GM12878 (cell line): ENCODE results near the gene CPEB3. TPM values are rescaled to one million over a fixed set of nuclear protein-coding genes. Genes with fewer than 3 reads are reported as not detected.

Source experiments
- ASH2L ChIP-seq: fragments of 300-600, 200-600 bp; sonication (generic); IDR thresholded peaks from 2 replicates; pipeline ENCODE4 v1.6.1; 2017; ENCODE audit warnings: low read depth, mild to moderate bottlenecking, borderline replicate concordance
- ATF7 ChIP-seq: fragments of 450-650 bp; IDR thresholded peaks from 2 replicates; pipeline ENCODE4 v1.6.1; 2016; ENCODE audit warnings: low read depth, mild to moderate bottlenecking
- CBX5 ChIP-seq: sonication (generic); IDR thresholded peaks from 2 replicates; pipeline ENCODE4 v1.6.1; 2016; ENCODE audit warnings: low read depth, moderate library complexity, mild to moderate bottlenecking, inconsistent platforms
- CHD2 ChIP-seq: IDR thresholded peaks from 2 replicates; pipeline ENCODE4 v1.6.1; 2011; ENCODE audit warnings: low read depth, low read length, improper control_type of control experiment, borderline replicate concordance
- CREM ChIP-seq: IDR thresholded peaks from 2 replicates; pipeline ENCODE4 v1.6.1; 2014; ENCODE audit warnings: antibody characterized with exemption, low read depth
- ETV6 ChIP-seq, 2 experiments: fragments of 450-650 bp in 1 of 2; IDR thresholded peaks in 1 of 2; conservative IDR thresholded peaks in 1 of 2; 2 replicates each; pipeline ENCODE4 v1.6.1; 2014; ENCODE audit warnings: antibody characterized with exemption in 1 of 2, borderline replicate concordance in 1 of 2, low read depth in 1 of 2, mild to moderate bottlenecking in 1 of 2, moderate library complexity in 1 of 2
- FOXK2 ChIP-seq: fragments of 450-650 bp; IDR thresholded peaks from 2 replicates; pipeline ENCODE4 v1.6.1; 2017; ENCODE audit warnings: mild to moderate bottlenecking, moderate library complexity
- GATAD2B ChIP-seq: fragments of 450-650 bp; conservative IDR thresholded peaks from 2 replicates; pipeline ENCODE4 v1.6.1; 2017; ENCODE audit warnings: low read depth, mild to moderate bottlenecking, moderate library complexity
- MTA3 ChIP-seq: IDR thresholded peaks from 2 replicates; pipeline ENCODE4 v1.6.1; 2012; ENCODE audit warnings: low read length, inconsistent platforms, borderline replicate concordance
- MXI1 ChIP-seq: fragments of 150-350 bp; IDR thresholded peaks from 2 replicates; pipeline ENCODE4 v1.6.1; 2011; ENCODE audit warnings: low read depth, mild to moderate bottlenecking, inconsistent platforms, low read length, improper control_type of control experiment
- NFXL1 ChIP-seq: fragments of 450-650 bp; IDR thresholded peaks from 2 replicates; pipeline ENCODE4 v1.6.1; 2017; ENCODE audit warnings: antibody characterized with exemption, mild to moderate bottlenecking, borderline replicate concordance
- NR2F1 ChIP-seq: fragments of 450-650 bp; conservative IDR thresholded peaks from 2 replicates; pipeline ENCODE4 v1.6.1; 2017; ENCODE audit warnings: mild to moderate bottlenecking
- NRF1 ChIP-seq: conservative IDR thresholded peaks from 2 replicates; pipeline ENCODE4 v1.6.1; 2011; ENCODE audit warnings: mild to moderate bottlenecking, low read depth, low read length, improper control_type of control experiment
- PAX5 ChIP-seq: IDR thresholded peaks from 2 replicates; pipeline ENCODE4 v1.6.1; 2011; ENCODE audit warnings: low read depth, low read length, borderline replicate concordance
- RELA ChIP-seq: fragments of 450-650 bp; IDR thresholded peaks from 2 replicates; pipeline ENCODE4 v1.8.0; 2014; ENCODE audit warnings: borderline replicate concordance; ENCODE audit not compliant: partially characterized antibody
- SIX5 ChIP-seq: IDR thresholded peaks from 2 replicates; pipeline ENCODE4 v1.6.1; 2011; ENCODE audit warnings: mild to moderate bottlenecking, low read depth, low read length, moderate library complexity; ENCODE audit not compliant: severe bottlenecking
- SMARCA5 ChIP-seq: fragments of 450-650 bp; IDR thresholded peaks from 2 replicates; pipeline ENCODE4 v1.6.1; 2017; ENCODE audit warnings: mild to moderate bottlenecking
- STAT3 ChIP-seq: IDR thresholded peaks from 2 replicates; pipeline ENCODE4 v1.6.1; 2011; ENCODE audit warnings: low read depth, low read length, improper control_type of control experiment
- SUPT20H ChIP-seq: IDR thresholded peaks from 2 replicates; pipeline ENCODE4 v1.6.1; 2011; ENCODE audit warnings: low read depth, mild to moderate bottlenecking, low read length, moderate library complexity, borderline replicate concordance; ENCODE audit not compliant: control insufficient read depth
- ZNF207 ChIP-seq: fragments of 450-650 bp; IDR thresholded peaks from 2 replicates; pipeline ENCODE4 v1.6.1; 2014; ENCODE audit warnings: antibody characterized with exemption, mild to moderate bottlenecking, borderline replicate concordance
- ZZZ3 ChIP-seq: IDR thresholded peaks from 2 replicates; pipeline ENCODE4 v1.6.1; 2011; ENCODE audit warnings: low read depth; ENCODE audit not compliant: control insufficient read depth, insufficient read length
- polyA plus RNA-seq, 11 experiments: library from polyadenylated mRNA; depleted of rRNA in 4 of 11; unstranded in 6 of 11; stranded (reverse) in 5 of 11; fragments of >200 nt; fragmentation: Nextera tagmentation in 4 of 11; fragmentation: Illumina TruSeq in 1 of 11; extraction: Ambion mirVana in 4 of 11; extraction: Trizol in 1 of 11; gene quantifications; 1 replicate in 1 of 11; 2 replicates in 10 of 11; pipeline versions ENCODE4 v1.2.1 to v1.2.3, GENCODE V29; 2011 to 2016; ENCODE audit warnings: inconsistent platforms in 2 of 11, missing spikeins in 2 of 11, low read depth in 1 of 11
- total RNA-seq, 4 experiments: library from RNA; depleted of rRNA in 3 of 4; stranded (reverse); fragments of >200 nt in 3 of 4; fragmentation: Illumina TruSeq in 1 of 4; extraction: Trizol in 1 of 4; gene quantifications; 2 replicates each; pipeline versions ENCODE4 v1.2.1 to v1.2.3, GENCODE V29; 2013 to 2021
- TF ChIP-seq, protein P1 (sequence below): fragments of 450-650 bp; formaldehyde crosslinking; IDR thresholded peaks from 2 replicates; pipeline ENCODE4 v1.5.0; 2022; ENCODE audit warnings: mild to moderate bottlenecking, missing genetic modification characterization
- TF ChIP-seq, protein P2 (sequence below): fragments of 450-650 bp; IDR thresholded peaks from 2 replicates; pipeline ENCODE4 v1.6.1; 2017; ENCODE audit warnings: mild to moderate bottlenecking, low read depth, inconsistent platforms; ENCODE audit not compliant: poor library complexity, severe bottlenecking
- TF ChIP-seq, protein P3 (sequence below): IDR thresholded peaks from 2 replicates; pipeline ENCODE4 v1.6.1; 2012; ENCODE audit warnings: low read length, inconsistent platforms

The CPEB3 gene
- total and polyA plus RNA-seq, 10 of the 15 experiments (the other 5 are each of a cell fraction or from before 2014, with no cell fraction given) = 0.50 to 2.3 (median 1.2) TPM

DNA sequence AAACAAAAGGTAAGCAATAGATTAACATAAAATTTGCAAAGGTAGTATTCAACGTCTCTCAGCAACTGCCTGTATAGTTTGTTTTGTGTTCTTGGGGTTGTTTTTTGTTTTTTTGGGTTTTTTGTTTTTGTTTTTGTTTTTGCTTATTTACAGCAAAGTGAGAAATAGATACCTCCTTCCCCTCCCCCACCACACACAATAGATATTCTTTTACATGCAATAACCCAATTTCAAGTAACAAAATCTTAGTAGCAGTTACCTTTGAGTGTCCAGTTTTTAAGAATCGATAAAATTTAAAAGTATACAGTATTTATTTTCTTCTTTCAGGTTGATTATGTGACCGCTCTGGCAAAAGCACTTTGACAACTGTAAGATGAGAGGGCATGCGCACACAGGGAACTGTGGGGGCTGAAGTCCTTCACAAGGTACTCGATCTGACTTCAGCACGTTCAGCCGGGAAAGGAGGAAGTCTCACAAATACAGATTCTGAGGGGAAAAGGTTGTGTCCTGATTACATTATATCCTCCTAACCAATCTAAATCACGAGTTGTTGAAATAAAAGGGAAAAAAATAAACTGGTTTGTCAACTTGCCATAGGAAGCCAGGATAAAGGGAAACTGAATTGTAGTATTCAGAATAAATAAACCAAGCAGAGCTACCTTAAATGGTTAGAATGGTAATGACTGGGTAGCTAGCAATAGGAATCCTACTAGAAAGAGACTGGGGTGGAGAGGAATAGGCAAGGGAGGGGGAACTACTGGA, 47.8 kb downstream of the CPEB3 start (continued):
- TF ChIP-seq, protein P1, sequence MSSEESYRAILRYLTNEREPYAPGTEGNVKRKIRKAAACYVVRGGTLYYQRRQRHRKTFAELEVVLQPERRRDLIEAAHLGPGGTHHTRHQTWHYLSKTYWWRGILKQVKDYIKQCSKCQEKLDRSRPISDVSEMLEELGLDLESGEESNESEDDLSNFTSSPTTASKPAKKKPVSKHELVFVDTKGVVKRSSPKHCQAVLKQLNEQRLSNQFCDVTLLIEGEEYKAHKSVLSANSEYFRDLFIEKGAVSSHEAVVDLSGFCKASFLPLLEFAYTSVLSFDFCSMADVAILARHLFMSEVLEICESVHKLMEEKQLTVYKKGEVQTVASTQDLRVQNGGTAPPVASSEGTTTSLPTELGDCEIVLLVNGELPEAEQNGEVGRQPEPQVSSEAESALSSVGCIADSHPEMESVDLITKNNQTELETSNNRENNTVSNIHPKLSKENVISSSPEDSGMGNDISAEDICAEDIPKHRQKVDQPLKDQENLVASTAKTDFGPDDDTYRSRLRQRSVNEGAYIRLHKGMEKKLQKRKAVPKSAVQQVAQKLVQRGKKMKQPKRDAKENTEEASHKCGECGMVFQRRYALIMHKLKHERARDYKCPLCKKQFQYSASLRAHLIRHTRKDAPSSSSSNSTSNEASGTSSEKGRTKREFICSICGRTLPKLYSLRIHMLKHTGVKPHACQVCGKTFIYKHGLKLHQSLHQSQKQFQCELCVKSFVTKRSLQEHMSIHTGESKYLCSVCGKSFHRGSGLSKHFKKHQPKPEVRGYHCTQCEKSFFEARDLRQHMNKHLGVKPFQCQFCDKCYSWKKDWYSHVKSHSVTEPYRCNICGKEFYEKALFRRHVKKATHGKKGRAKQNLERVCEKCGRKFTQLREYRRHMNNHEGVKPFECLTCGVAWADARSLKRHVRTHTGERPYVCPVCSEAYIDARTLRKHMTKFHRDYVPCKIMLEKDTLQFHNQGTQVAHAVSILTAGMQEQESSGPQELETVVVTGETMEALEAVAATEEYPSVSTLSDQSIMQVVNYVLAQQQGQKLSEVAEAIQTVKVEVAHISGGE (CRISPR knock-in tag) = no peak
- TF ChIP-seq FOXK2 (peak; percentile 90; the same call in 1 of the 2 replicates), NFXL1 (no peak), ZNF207 (no peak), SIX5 (peak; percentile 64), CREM (no peak), STAT3 (no peak), SUPT20H (no peak), ETV6 (conservative IDR thresholded peaks at IDR 0.05 in 1 of 2, IDR thresholded peaks at IDR 0.05 in 1 of 2; ENCODE audit: borderline replicate concordance in 1 of 2, low read depth in 1 of 2) (no peak), CBX5 (no peak), GATAD2B (no peak), PAX5 (no peak), MXI1 (no peak), ZZZ3 (no peak), ASH2L (no peak), MTA3 (no peak), ATF7 (peak; percentile 94), NR2F1 (no peak), NRF1 (0 out of 2 replicates have a peak, but pooled peaks have one; percentile 25), CHD2 (no peak), RELA (no peak), SMARCA5 (no peak)
- TF ChIP-seq, protein P2, sequence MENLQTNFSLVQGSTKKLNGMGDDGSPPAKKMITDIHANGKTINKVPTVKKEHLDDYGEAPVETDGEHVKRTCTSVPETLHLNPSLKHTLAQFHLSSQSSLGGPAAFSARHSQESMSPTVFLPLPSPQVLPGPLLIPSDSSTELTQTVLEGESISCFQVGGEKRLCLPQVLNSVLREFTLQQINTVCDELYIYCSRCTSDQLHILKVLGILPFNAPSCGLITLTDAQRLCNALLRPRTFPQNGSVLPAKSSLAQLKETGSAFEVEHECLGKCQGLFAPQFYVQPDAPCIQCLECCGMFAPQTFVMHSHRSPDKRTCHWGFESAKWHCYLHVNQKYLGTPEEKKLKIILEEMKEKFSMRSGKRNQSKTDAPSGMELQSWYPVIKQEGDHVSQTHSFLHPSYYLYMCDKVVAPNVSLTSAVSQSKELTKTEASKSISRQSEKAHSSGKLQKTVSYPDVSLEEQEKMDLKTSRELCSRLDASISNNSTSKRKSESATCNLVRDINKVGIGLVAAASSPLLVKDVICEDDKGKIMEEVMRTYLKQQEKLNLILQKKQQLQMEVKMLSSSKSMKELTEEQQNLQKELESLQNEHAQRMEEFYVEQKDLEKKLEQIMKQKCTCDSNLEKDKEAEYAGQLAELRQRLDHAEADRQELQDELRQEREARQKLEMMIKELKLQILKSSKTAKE = peak; percentile 43
- TF ChIP-seq, protein P3, sequence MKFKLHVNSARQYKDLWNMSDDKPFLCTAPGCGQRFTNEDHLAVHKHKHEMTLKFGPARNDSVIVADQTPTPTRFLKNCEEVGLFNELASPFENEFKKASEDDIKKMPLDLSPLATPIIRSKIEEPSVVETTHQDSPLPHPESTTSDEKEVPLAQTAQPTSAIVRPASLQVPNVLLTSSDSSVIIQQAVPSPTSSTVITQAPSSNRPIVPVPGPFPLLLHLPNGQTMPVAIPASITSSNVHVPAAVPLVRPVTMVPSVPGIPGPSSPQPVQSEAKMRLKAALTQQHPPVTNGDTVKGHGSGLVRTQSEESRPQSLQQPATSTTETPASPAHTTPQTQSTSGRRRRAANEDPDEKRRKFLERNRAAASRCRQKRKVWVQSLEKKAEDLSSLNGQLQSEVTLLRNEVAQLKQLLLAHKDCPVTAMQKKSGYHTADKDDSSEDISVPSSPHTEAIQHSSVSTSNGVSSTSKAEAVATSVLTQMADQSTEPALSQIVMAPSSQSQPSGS = no peak
